ENCODE data around the gene TRABD.
"Not testable (repeated sequence)": the region's sequence is repeated elsewhere in the genome, so short reads cannot be mapped to it uniquely, and the experiment has no call there.

The TRABD gene

DNA sequence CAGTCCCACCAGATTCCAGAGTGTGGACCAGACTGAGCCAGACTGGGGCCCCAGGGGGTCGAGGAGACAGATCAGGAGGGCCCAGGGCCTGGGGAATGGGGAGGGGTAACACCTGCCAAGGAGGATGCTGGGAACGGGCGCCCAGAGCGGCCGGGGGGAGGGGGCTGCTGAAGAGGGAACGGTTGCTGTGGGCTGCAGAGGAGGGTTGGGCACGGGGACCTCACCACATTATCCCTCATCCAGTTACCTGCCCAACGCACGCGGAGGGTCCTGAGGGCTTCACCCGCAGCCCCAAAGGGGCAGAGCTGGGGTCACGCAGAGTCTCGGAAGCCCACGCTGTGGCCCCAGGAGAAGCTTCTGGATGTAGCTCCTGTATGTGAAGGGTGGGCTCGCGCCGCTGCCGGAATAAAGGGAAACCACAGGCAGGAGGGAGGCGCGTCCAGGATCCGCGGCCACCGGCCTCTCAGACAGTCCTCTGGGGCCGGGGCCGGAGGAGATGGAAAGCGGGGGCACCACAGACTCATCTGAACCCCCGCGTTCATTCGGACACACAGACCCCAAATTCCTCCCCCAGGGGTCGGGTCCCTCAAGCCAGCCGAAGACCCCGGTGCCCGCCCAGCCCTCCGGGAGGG, 14.2 kb downstream of the TRABD start:
- peak overlapping the region; percentile 55 for H3K4me3 ChIP-seq (ENCODE audit: low read length)
- DNase-seq (ENCODE audit: low read depth) = no peak
- TF ChIP-seq, protein P1, sequence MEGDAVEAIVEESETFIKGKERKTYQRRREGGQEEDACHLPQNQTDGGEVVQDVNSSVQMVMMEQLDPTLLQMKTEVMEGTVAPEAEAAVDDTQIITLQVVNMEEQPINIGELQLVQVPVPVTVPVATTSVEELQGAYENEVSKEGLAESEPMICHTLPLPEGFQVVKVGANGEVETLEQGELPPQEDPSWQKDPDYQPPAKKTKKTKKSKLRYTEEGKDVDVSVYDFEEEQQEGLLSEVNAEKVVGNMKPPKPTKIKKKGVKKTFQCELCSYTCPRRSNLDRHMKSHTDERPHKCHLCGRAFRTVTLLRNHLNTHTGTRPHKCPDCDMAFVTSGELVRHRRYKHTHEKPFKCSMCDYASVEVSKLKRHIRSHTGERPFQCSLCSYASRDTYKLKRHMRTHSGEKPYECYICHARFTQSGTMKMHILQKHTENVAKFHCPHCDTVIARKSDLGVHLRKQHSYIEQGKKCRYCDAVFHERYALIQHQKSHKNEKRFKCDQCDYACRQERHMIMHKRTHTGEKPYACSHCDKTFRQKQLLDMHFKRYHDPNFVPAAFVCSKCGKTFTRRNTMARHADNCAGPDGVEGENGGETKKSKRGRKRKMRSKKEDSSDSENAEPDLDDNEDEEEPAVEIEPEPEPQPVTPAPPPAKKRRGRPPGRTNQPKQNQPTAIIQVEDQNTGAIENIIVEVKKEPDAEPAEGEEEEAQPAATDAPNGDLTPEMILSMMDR (conservative IDR thresholded peaks at IDR 0.05; ENCODE audit: low read depth, low read length) = no peak

DNA sequence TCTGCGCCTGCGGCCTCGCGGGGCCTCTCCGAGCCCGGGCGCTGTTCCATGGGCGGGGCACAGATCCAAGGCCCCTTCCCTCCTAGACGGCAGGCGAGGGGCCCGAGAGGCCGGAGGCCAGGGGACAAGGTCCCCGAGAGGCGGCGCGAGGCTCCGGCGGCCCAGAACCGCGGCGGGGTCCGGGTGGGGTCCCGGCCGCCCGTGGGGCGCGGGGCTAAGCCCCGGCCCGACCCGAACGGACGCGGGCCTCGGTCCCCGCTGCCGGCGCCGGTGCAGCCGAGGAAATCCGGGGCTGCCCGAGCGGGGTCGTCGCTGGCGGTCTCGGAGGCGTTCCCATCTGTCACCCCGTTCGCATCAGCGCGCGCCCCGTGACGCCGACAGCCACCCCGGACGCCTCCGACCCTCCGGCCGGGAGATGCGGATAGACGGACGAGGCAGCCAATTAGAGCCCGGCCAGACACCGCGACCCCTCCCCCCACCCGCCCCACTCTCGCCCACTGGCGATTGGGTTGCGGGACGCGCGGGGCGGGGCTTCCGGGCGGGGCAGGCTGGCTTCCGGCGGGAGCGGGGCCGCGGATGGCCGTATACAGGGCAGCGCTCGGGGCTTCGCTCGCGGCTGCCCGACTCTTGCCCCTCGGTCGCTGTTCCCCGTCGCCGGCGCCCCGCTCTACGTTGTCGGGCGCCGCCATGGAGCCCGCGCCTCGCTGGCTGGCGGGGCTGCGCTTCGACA, 14.9 kb downstream of the TRABD start, which contains the start of gene SELENOO:
SELENOO (plus strand) TSS at position 551 of the 730 bp plus-strand sequence; CDS start at position 577, 26 bp downstream.
- peak; percentile 42 for DNase-seq (ENCODE audit: low read depth)

DNA sequence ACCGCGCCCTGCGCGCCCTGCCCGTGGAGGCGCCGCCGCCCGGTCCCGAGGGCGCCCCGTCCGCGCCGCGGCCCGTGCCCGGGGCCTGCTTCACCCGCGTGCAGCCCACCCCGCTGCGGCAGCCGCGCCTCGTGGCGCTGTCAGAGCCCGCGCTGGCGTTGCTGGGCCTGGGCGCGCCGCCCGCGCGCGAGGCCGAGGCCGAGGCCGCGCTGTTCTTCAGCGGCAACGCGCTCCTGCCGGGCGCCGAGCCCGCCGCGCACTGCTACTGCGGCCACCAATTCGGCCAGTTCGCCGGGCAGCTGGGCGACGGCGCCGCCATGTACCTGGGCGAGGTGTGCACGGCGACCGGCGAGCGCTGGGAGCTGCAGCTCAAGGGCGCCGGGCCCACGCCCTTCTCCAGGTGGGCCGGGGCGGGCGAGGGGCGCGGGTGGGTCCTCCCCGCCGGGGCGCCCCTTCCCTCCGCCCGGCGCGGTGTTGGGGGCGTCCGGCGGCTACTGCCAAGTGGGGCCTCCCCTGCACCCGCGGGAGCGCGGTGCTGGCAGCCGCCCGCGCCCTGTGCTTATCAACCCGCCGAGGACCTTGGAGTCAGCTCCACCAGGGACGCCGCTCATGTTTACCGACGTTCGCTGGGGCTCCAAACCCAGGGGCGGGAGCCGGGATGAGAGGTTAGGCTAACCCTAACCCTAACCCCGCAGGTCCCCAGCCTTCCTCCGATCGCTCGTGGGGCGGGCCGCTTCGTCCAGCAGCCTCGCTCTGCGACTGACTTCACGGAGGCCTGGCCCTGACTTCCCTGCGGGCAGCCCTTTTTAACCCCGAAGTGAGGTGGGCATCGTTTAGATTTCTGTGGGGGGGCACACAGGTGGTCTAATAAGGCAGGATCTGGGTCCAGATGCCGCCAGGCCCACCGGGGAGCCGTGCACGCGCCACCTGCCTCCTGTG, 15.7 kb downstream of the TRABD start:
- no peak for DNase-seq (ENCODE audit: low read depth)
- TF ChIP-seq, protein P1 (conservative IDR thresholded peaks at IDR 0.05; ENCODE audit: low read depth, low read length) = no peak
- peak overlapping the region; percentile 65 for H3K4me3 ChIP-seq (ENCODE audit: low read length)

More for the DNA sequence above, 14.9 kb downstream of the TRABD start, which contains the start of gene SELENOO:
- TF ChIP-seq, protein P1 (conservative IDR thresholded peaks at IDR 0.05; ENCODE audit: low read depth, low read length) = no peak
- peak within 1 kb of the TSS; percentile 65 for H3K4me3 ChIP-seq (ENCODE audit: low read length)

DNA sequence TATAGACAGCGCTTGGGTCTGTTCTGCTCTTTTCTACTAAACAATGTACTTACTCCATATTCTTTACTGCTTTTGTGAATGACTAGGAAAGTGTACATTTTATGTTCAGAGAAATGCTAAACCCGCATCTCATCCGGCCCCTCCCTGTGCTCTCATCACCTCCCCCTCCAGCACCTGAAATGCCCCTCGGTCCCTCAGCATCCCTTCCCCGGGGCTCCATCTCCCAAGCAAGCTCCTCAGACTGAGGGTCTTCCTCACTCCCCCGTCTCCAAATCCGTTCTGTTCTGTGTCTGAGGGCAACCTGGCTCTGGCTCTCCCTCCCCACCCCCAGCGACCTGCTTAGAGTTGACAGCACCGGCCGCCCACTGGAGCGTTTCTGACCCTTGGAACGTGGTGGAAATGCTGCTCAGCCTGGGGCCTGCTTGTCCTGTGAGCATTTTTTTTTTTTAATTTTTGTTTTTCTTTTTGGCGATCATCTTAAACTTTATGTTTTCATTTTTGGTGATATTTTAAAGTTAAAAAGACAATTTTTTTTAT, 16.5 kb downstream of the TRABD start:
- TF ChIP-seq, protein P1 (conservative IDR thresholded peaks at IDR 0.05; ENCODE audit: low read depth, low read length) = no peak
- DNase-seq (ENCODE audit: low read depth) = no peak
- peak overlapping the region; percentile 65 for H3K4me3 ChIP-seq (ENCODE audit: low read length)

DNA sequence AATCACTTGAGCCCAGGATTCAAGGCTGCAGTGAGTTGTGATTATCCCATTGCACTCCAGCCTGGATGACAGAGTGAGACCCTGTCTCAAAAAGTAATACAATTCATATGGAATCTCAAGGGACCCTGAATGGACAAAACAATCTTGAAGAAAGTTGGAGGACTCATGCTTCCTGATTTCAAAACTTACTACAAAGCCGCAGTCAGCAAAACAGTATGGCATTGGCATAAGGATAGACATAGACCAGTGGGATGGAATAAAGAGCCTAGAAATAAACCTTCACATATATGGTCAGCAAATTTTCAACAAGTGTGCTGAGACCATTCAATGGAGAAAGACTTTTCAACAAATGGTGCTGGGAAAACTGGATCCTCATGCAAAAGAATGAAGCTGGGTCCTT, 17.6 kb downstream of the TRABD start:
- TF ChIP-seq, protein P1 (conservative IDR thresholded peaks at IDR 0.05; ENCODE audit: low read depth, low read length) = no peak
- DNase-seq (ENCODE audit: low read depth) = no peak
- H3K4me3 ChIP-seq (ENCODE audit: low read length) = no peak overlapping the region

DNA sequence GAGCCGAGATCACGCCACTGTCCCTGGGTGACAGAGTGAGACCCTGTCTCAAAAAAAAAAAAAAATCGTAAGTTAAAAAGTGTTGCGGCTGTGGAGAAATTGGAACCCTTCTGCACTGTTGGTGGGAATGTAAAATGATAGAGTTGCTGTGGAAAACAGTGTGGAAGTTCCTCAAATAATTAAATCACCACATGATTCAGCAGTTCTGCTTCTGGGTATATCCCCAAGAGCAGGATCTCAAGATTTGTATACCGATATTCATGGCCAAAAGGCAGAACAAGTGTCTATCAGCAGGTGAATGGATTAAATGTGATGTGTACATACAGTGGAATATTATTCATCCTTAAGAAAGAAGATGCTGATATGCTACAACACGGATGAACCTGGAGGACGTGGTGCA, 18.9 kb downstream of the TRABD start:
- no peak overlapping the region for H3K4me3 ChIP-seq (ENCODE audit: low read length)
- TF ChIP-seq, protein P1 (conservative IDR thresholded peaks at IDR 0.05; ENCODE audit: low read depth, low read length) = no peak
- DNase-seq (ENCODE audit: low read depth) = no peak

DNA sequence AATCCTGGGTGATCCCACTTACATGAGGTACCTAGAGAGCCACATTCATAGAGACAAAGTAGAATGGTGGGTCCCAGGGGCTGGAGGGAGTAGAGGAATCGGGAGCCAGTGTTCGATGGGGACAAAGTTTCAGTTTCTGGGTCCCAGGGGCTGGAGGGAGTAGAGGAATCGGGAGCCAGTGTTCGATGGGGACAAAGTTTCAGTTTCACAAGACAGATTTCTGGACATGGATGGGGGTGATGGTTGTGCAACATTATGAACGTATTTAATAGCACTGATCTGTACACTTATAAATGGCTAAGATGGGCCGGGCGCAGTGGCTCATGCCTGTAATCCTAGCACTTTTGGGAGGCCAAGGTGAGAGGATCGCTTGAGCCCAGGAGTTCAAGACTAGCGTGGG, 19.3 kb downstream of the TRABD start:
- DNase-seq (ENCODE audit: low read depth); H3K4me3 ChIP-seq (ENCODE audit: low read length): not testable (repeated sequence)
